HG02763 (cell line): ENCODE measurements around the gene RTN4.
A peak's percentile ranks its signal among the peaks of the same experiment; 100 is the strongest.
"Not testable (repeated sequence)": the region's sequence is repeated elsewhere in the genome, so short reads cannot be mapped to it uniquely, and the experiment has no call there.

Experiments
- ATAC-seq: cut with Tn5 transposase; IDR thresholded peaks from one replicate; pipeline ENCODE4 v1.9.1; 2021; ENCODE audit warnings: mild to moderate bottlenecking, moderate library complexity; ENCODE audit not compliant: unreplicated experiment

The RTN4 gene

DNA sequence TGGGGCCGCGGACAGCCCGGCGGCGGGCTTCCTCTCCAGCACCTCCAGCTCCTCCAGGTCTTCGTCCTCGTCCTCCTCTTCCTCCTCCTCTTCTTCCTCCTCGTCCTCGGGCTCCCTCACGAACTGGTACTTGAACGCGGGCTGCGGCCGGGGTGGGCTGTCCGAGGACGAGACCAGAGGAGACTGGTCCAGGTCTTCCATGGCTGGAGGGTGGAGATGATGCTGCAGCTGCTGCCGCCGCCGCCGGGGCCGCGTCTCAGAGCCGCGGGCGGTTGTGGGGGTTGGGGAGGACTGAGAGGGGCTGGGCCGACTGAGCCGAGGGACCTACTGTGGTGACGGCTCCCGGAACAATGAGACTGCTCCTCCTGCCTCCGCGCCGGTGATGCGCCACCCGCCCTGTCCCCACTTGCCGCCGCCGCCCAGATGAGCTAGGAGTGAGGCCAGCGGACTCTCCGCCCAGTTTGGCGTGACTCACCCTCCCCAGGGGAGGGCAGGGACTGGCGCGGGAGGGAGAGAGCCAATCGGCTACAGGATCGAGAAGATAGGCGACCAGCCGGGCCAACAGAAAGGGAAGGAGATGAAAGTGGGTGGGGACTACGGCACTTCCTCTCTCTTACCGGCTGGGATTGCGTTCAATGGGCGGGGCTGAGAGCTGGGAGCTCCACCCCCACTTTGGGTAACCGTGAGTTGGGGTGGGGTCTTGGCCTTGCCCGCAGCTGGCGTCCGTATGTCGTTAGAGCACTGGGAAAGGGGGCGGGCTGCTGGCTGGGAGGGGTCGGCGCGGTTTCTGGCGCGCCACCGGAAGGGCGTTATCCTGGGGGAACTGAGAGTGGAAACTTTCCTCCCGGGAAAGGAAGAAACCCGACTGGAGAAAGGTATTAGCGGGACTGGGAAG, at the start of gene RTN4:
Gene RTN4, minus strand, starts transcription at position 352 of the 895 bp plus-strand sequence. Its CDS starts 151 bp downstream, at position 201.
- ATAC-seq = peak; percentile 81

- no peak for ATAC-seq
Observed at GRCh38 chr2:55099493-55099877, 49.2 kb upstream of the RTN4 start.

- no peak for ATAC-seq
Observed at GRCh38 chr2:55097461-55098410, 47.5 kb upstream of the RTN4 start.

DNA sequence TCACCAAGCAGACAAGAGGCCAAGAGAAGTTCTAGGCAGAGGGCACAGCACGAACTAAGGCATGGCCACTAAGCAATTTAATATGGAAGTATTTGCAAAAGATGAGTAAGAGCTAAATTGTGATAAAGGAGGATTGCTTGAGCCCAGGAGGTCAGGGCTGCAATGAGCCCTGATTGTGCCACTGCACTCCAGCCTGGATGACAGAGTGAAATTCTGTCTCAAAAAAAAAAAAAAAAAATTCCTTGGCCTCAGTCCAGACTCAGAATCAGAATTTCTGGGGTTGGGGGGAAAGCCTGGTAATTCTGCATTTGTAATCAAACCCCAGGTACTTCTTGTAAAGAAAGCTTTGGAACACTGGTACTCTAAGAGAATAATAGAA, 46.8 kb upstream of the RTN4 start:
- no peak for ATAC-seq

DNA sequence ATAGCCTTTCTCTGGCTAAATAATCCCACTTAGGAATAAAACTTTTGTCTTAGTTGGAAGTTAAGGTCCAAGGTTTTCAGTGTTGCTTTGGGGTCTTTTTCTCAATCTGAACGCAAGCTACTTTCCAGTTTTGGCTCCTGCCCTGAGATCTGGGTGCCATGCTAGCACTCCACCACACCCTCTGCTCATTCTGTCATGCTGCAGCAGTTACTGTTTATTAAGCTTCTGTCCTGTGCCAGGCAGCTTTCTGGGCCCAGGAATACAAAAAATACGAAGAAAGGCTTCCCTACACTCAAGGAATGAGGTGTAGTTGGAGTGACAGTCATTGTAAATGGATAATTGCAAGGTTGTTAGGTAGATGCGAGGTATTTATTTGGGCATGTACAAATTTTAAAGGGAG, 46.3 kb upstream of the RTN4 start:
- ATAC-seq = no peak

DNA sequence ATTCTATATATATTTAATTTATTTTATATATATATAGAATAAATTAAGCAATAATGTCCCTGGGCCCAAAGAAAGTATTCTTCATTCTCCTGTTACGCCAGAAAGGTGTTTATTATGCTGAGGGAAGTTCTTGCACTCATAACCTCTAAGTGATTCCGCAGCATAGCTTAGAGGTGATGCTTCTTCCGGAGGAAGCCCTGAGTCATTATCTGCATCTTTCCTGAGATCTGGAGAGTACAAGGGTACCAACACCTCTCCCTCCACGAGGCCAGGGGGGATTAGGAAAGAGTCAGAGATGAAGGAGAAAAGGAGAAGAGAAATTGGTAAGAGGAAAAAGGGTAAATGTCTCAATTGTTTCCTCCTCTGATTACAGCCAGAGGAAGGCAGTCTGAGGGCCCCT, 43.1 kb upstream of the RTN4 start:
- no peak for ATAC-seq

DNA sequence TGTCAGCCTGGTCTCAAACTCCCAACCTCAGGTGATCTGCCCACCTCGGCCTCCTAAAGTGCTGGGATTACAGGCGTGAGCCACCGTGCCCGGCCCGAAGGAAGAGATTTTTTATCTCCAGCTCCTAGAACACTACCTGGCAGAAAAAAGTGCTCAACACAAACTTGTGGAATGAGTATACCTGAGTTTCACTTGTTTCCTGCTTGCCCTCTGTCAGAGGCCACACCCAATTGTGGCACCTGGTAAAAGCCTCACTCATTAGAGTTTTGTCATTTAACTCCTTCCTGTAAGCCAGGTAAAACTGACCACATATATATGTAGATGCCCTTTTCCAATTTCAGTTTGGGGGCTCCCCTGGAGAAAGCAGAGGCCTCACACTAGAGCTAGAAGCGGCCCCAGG, 42.2 kb upstream of the RTN4 start:
- no peak for ATAC-seq

DNA sequence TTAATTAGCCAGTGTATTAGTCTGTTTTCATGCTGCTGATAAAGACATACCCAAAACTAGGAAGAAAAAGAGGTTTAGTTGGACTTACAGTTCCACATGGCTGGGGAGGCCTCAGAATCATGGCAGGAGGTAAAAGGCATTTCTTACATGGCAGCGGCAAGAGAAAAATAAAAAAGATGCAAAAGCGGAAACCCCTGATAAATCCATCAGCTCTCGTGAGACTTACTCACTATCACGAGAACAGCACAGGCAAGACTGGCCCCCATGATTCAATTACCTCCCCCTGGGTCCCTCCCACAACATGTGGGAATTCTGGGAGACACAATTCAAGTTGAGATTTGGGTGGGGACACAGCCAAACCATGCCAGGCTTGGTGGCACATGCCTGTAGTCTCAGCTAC, 41.4 kb upstream of the RTN4 start:
- not testable (repeated sequence) for ATAC-seq

GRCh38 chr2:55090702-55091101, 40.5 kb upstream of the RTN4 start:
- no peak for ATAC-seq

DNA sequence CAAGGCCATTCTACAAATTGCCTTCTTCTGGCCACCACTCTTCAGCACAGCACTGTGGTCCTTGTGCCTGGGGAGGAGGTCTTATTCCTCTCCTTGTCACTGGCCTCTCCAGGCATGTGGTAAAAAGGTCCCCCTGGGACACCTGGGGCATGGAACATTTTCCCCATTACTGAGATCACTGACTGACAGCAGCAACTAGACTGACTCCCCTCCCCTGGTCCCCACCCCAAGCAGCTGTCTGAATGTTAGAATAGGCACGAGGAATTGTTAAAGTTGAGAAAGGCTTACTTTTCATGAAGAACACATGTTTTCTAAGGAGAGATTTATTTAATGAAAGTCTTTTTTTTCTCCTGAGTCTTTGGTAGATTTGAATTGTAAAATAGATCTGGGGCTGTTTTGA, 39.5 kb upstream of the RTN4 start:
- no peak for ATAC-seq

GRCh38 chr2:55088400-55088799, 38.1 kb upstream of the RTN4 start:
- ATAC-seq = no peak

GRCh38 chr2:55087936-55088335, 37.7 kb upstream of the RTN4 start:
- no peak for ATAC-seq

DNA sequence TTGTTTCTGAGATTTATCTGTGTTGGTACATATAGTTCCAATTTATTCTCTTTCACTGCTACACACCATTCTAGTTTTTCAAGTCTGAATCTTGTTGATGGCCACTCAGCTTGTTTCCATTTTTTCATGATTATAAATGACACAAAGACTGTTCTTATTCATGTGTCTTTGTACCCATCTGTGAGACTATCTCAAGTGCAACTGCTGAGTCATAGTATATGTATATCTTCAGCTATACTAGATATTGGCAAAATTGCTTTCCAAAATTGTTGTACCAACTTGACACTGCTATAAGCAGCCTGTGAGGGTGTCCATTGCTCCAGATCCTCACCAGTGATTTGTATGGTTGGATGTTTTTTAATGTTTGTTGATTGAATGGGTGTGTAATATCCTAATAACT, 37.2 kb upstream of the RTN4 start:
- no peak for ATAC-seq

GRCh38 chr2:55085113-55086040, 35.1 kb upstream of the RTN4 start:
- no peak for ATAC-seq

DNA sequence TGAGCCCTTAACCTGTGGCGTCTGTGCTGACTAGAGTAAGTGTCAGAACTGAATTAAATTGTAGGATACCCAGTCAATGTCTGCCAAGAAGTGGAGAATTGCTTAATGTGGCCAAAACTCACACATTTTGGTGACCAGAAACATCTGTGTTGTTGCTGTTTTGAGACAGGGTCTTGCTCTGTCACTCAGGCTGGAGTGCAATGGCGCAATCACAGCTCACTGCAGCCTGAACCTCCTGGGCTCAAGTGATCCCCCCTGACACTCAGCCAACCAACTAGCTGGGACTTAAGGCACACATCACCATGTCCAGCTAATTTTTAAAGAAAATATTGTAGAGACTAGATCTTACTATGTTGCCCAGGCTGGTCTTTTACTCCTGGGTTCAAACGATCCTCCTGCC, 34.4 kb upstream of the RTN4 start:
- no peak for ATAC-seq

DNA sequence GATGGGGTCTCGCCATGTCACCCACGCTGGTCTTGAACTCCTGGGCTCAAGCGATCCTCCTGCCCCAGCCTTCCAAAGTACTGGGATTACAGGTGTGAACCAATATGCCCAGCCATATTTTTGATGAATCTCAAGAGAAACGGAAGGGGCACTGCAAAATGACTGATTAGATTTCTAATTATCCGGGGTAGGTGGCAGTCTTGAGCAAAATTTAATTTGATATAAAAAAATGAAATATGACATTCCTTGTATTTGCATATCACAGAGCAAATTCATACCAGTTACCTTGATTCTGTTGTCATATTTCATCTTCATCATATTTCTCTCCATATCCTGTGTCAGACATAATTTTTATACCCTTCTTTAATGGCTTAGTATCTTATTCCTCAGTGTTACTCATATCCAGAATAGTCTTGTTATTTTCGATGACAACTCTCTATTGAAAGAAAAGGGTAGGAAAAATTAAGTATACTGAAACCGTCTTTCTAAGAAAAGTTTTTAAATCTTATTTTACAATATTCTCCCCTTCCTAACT, 30.0 kb upstream of the RTN4 start:
- no peak for ATAC-seq

DNA sequence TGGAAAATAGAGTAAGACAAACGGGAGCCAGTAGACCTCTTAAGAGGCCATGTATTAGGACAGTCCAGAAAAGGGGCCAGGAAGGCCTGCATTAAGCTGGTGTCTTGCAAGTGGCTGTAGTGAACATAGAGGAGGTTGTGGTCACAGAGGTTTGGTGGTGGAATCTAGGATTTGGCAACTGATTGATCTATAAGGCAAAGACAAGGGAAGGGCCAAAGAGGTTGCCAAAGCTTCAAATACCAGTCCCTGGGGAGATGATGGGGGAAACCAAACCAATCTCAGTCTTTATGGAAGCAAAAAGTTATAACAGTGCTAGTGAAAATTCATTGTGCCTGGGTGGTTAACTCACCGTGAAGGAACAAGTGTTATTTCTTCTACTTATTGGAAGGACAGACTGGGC, 28.7 kb upstream of the RTN4 start:
- no peak for ATAC-seq

DNA sequence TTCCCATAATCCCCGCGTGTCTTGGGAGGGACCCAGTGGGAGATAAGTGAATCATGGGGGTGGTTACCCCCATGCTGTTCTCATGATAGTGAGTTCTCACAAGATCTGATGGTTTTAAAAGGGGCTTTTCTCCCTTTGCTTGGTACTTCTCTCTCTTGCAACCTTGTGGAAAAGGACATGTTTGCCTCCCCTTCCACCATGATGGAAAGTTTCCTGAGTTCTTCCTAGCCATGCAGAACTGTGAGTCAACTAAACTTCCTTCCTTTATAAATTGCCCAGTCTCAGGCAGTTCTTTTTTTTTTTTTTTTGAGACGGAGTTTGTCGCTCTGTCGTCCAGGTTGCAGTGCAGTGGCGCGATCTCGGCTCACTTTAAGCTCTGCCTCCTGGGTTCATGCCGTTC, 26.5 kb upstream of the RTN4 start:
- no peak for ATAC-seq

GRCh38 chr2:55076019-55076418, 25.8 kb upstream of the RTN4 start:
- ATAC-seq = not testable (repeated sequence)
